Hematopoietic multipotent progenitor cell treated with erythropoietin and hydrocortisone succinate and interleukin-3 and kit ligand, for 4 days (in vitro differentiated cells): ENCODE data around the gene KCNQ2.

Experiments used
- DNase-seq: peaks from one replicate; pipeline ENCODE4 v3.0.0-alpha.2; 2015

The KCNQ2 gene

GRCh38 chr20:63413963-63414684, 58.3 kb downstream of the KCNQ2 start:
- DNase-seq, result no peak

GRCh38 chr20:63413323-63413722, 59.1 kb downstream of the KCNQ2 start:
- DNase-seq, result no peak

- no peak for DNase-seq
Observed at GRCh38 chr20:63412889-63413288, 59.6 kb downstream of the KCNQ2 start.

- DNase-seq, result no peak
Observed at GRCh38 chr20:63411898-63412631, 60.4 kb downstream of the KCNQ2 start.

GRCh38 chr20:63411151-63411897, 61.1 kb downstream of the KCNQ2 start:
- peak; percentile 9 for DNase-seq

- no peak for DNase-seq
Observed at GRCh38 chr20:63409834-63410435, 62.5 kb downstream of the KCNQ2 start.

GRCh38 chr20:63409066-63409833, 63.2 kb downstream of the KCNQ2 start:
- DNase-seq, result no peak

GRCh38 chr20:63408684-63409046, 63.8 kb downstream of the KCNQ2 start:
- no peak for DNase-seq

- DNase-seq, result no peak
Observed at GRCh38 chr20:63407928-63408683, 64.3 kb downstream of the KCNQ2 start.

GRCh38 chr20:63406617-63407245, 65.7 kb downstream of the KCNQ2 start:
- no peak for DNase-seq

- DNase-seq, result no peak
Observed at GRCh38 chr20:63406011-63406410, 66.4 kb downstream of the KCNQ2 start.

GRCh38 chr20:63405102-63405730, 67.2 kb downstream of the KCNQ2 start:
- DNase-seq, result no peak

GRCh38 chr20:63404129-63405085, 68.0 kb downstream of the KCNQ2 start:
- DNase-seq, result no peak

- DNase-seq, result no peak
Observed at GRCh38 chr20:63403403-63404105, 68.9 kb downstream of the KCNQ2 start.

GRCh38 chr20:63402860-63403220, 69.6 kb downstream of the KCNQ2 start:
- DNase-seq, result no peak

GRCh38 chr20:63402181-63402859, 70.1 kb downstream of the KCNQ2 start:
- DNase-seq, result peak; percentile 14

GRCh38 chr20:63401384-63402110, 70.9 kb downstream of the KCNQ2 start:
- DNase-seq, result no peak
